Mesothelial cell of epicardium (in vitro differentiated cells): ENCODE results near the gene LEFTY1. TPM values are rescaled to one million over a fixed set of nuclear protein-coding genes. Genes with fewer than 3 reads are reported as not detected.

Experiments used
- DNase-seq, 2 experiments: peaks; one replicate each; pipeline ENCODE4 v3.0.0; 2021; ENCODE audit warnings: low spot score in 2 of 2; ENCODE audit not compliant: unreplicated experiment in 2 of 2
- H3K27ac Mint-ChIP-seq: 2 replicates; pipeline ENCODE4 v1.8.0; 2021; ENCODE audit warnings: mixed read lengths
- H3K27me3 Mint-ChIP-seq: 2 replicates; pipeline ENCODE4 v1.8.0; 2021; ENCODE audit warnings: low read depth, mixed read lengths
- H3K36me3 Mint-ChIP-seq: 2 replicates; pipeline ENCODE4 v1.8.0; 2021; ENCODE audit warnings: mixed read lengths
- H3K4me1 Mint-ChIP-seq: 2 replicates; pipeline ENCODE4 v1.8.0; 2021; ENCODE audit warnings: mixed read lengths
- H3K4me3 Mint-ChIP-seq: 2 replicates; pipeline ENCODE4 v1.8.0; 2021; ENCODE audit warnings: mild to moderate bottlenecking, moderate library complexity, mixed read lengths
- H3K9me3 Mint-ChIP-seq: 2 replicates; pipeline ENCODE4 v1.8.0; 2021; ENCODE audit warnings: mixed read lengths
- CTCF ChIP-seq: fragments of 200-600 bp; sonication (generic); IDR thresholded peaks from one replicate; pipeline ENCODE4 v1.5.0; 2021; ENCODE audit warnings: antibody characterized with exemption; ENCODE audit not compliant: unreplicated experiment
- total RNA-seq: library from RNA; stranded (reverse); gene quantifications from 3 replicates; pipeline ENCODE4 v1.2.1, GENCODE V29; 2021

LEFTY1 gene
- total RNA-seq, 1 donor from 2014 or later: 1.6 TPM

- no peak for DNase-seq
- Mint-ChIP-seq H3K4me1 (peaks cover 10% of the 10 kb centered on the region), H3K4me3 (no peak overlapping the region), H3K36me3 (peaks cover 19% of the 10 kb centered on the region), H3K27me3 (no peaks in the 10 kb centered on the region), H3K27ac (no peak overlapping the region), H3K9me3 (no peaks in the 10 kb centered on the region)
- TF ChIP-seq CTCF: no peak
Measured at GRCh38 chr1:225918280-225918679, 29.3 kb upstream of the LEFTY1 start.

GRCh38 chr1:225917536-225917935 lies 28.6 kb upstream of the LEFTY1 start:
- H3K4me1 Mint-ChIP-seq: peaks cover 6% of the 10 kb centered on the region
- no peak for DNase-seq
- H3K36me3 Mint-ChIP-seq: peaks cover 23% of the 10 kb centered on the region
- no peaks in the 10 kb centered on the region for H3K9me3 Mint-ChIP-seq
- H3K4me3 Mint-ChIP-seq: no peak overlapping the region
- no peak for TF ChIP-seq CTCF
- no peak overlapping the region for H3K27ac Mint-ChIP-seq
- H3K27me3 Mint-ChIP-seq: no peaks in the 10 kb centered on the region

- H3K9me3 Mint-ChIP-seq: no peaks in the 10 kb centered on the region
- peaks cover 2% of the 10 kb centered on the region for H3K27me3 Mint-ChIP-seq
- TF ChIP-seq CTCF: no peak
- H3K27ac Mint-ChIP-seq: no peak overlapping the region
- DNase-seq: no peak
- no peak overlapping the region for H3K4me3 Mint-ChIP-seq
- peaks cover 24% of the 10 kb centered on the region for H3K36me3 Mint-ChIP-seq
- H3K4me1 Mint-ChIP-seq: peaks cover 6% of the 10 kb centered on the region
Measured at GRCh38 chr1:225917101-225917500, 28.2 kb upstream of the LEFTY1 start.

- Mint-ChIP-seq H3K4me3 (no peak overlapping the region), H3K36me3 (peaks cover 24% of the 10 kb centered on the region), H3K27me3 (peaks cover 6% of the 10 kb centered on the region), H3K27ac (peak overlapping the region; percentile 64), H3K4me1 (peaks cover 6% of the 10 kb centered on the region), H3K9me3 (no peaks in the 10 kb centered on the region)
- DNase-seq: no peak
- no peak for TF ChIP-seq CTCF
Measured at GRCh38 chr1:225915538-225915991, 26.6 kb upstream of the LEFTY1 start.

- DNase-seq: no peak
- peaks cover 6% of the 10 kb centered on the region for H3K27me3 Mint-ChIP-seq
- H3K4me1 Mint-ChIP-seq: peaks cover 12% of the 10 kb centered on the region
- TF ChIP-seq CTCF: no peak
- no peak overlapping the region for H3K4me3 Mint-ChIP-seq
- peaks cover 23% of the 10 kb centered on the region for H3K36me3 Mint-ChIP-seq
- no peak overlapping the region for H3K27ac Mint-ChIP-seq
- no peaks in the 10 kb centered on the region for H3K9me3 Mint-ChIP-seq
Measured at GRCh38 chr1:225914947-225915346, 26.0 kb upstream of the LEFTY1 start.

- H3K9me3 Mint-ChIP-seq: no peaks in the 10 kb centered on the region
- no peak overlapping the region for H3K4me3 Mint-ChIP-seq
- no peak overlapping the region for H3K27ac Mint-ChIP-seq
- peaks cover 17% of the 10 kb centered on the region for H3K36me3 Mint-ChIP-seq
- H3K27me3 Mint-ChIP-seq: peaks cover 6% of the 10 kb centered on the region
- DNase-seq: no peak
- TF ChIP-seq CTCF: no peak
- peaks cover 17% of the 10 kb centered on the region for H3K4me1 Mint-ChIP-seq
Measured at GRCh38 chr1:225914391-225914790, 25.4 kb upstream of the LEFTY1 start.
